Measurements from ENCODE around the gene GNGT1. TPM values are rescaled to one million over a fixed set of nuclear protein-coding genes. Genes with fewer than 3 reads are reported as not detected.

The GNGT1 gene
- total and polyA plus RNA-seq, 2 of the 13 experiments (the other 11 are each of a cell fraction or from before 2014, with no cell fraction given): not detected

- FAIRE-seq (no peak), ATAC-seq (no peak), DNase-seq (ENCODE audit: low spot score) (no peak)
- in situ Hi-C loops (cut with HindIII; ENCODE audit: extremely low pct_ligation_motif_present, low pct_unique_long_range_greater_than_20kb): no loop called here
- Histone ChIP-seq H3K27ac (ENCODE audit: extremely low read length, insufficient read depth, low read length) (no peak overlapping the region), H3K9ac (ENCODE audit: insufficient read depth, low read depth, low read length) (no peak overlapping the region), H3K27me3 (ENCODE audit: control insufficient read depth in 1 of 2, insufficient read depth in 2 of 2, low read length in 2 of 2) (no peaks in the 10 kb centered on the region), H3K36me3 (replicated peaks in 1 of 2; ENCODE audit: control insufficient read depth in 1 of 2, insufficient read depth in 2 of 2, low read length in 2 of 2) (no peaks in the 10 kb centered on the region), H2AFZ (ENCODE audit: low read length) (no peak overlapping the region), H3K4me2 (ENCODE audit: low read depth, low read length) (no peak overlapping the region), H3K4me1 (ENCODE audit: insufficient read depth, low read length) (no peaks in the 10 kb centered on the region), H3K4me3 (replicated peaks in 1 of 3; ENCODE audit: insufficient read depth in 1 of 3, low read depth in 2 of 3, low read length in 3 of 3) (no peak overlapping the region), H3K79me2 (ENCODE audit: insufficient read depth, low read length) (no peaks in the 10 kb centered on the region), H3K9me3 (ENCODE audit: low read length) (no peaks in the 10 kb centered on the region), H4K20me1 (ENCODE audit: insufficient read depth, low read length) (no peaks in the 10 kb centered on the region)
- CTCF ChIA-PET (ENCODE audit: low intra/inter-chr PET ratio, low total read pairs): no interaction called here
- WGBS (ENCODE audit: low lambda C conversion rate): 45% methylated on average over 2 of the region's 2 CpGs
- BruUV-seq (replicated peaks): no TSS peak
- intact Hi-C loops (cut with micrococcal nuclease; ENCODE audit: unreplicated experiment): no loop called here
- no peak for TF ChIP-seq DR1 (CRISPR knock-in tag; IDR thresholded peaks at IDR 0.05)
- TF ChIP-seq PAWR (CRISPR knock-in tag; IDR thresholded peaks at IDR 0.05; ENCODE audit: borderline replicate concordance): no peak
- no peak for TF ChIP-seq HNRNPH1 (optimal IDR thresholded peaks at IDR 0.05; ENCODE audit: low read depth, low read length)
- TF ChIP-seq CENPBD1 (CRISPR knock-in tag; IDR thresholded peaks at IDR 0.05; ENCODE audit: borderline replicate concordance, low read depth): no peak
- TF ChIP-seq TGIF2 (CRISPR knock-in tag; IDR thresholded peaks at IDR 0.05): no peak
- TF ChIP-seq ZNF501 (CRISPR knock-in tag; IDR thresholded peaks at IDR 0.05): no peak
- no peak for TF ChIP-seq ZNF275 (CRISPR knock-in tag; IDR thresholded peaks at IDR 0.05; ENCODE audit: borderline replicate concordance)
- TF ChIP-seq POGK (CRISPR knock-in tag; conservative IDR thresholded peaks at IDR 0.05): no peak
- no peak for TF ChIP-seq ZNF746 (CRISPR knock-in tag; IDR thresholded peaks at IDR 0.05)
- TF ChIP-seq MLLT10 (CRISPR knock-in tag; IDR thresholded peaks at IDR 0.05): no peak
- no peak for TF ChIP-seq ZNF558 (CRISPR knock-in tag; IDR thresholded peaks at IDR 0.05; ENCODE audit: borderline replicate concordance)
- TF ChIP-seq YEATS4 (CRISPR knock-in tag; IDR thresholded peaks at IDR 0.05; ENCODE audit: borderline replicate concordance): no peak
- TF ChIP-seq PHF20 (CRISPR knock-in tag; IDR thresholded peaks at IDR 0.05): no peak
- TF ChIP-seq CBX5 (CRISPR knock-in tag; IDR thresholded peaks at IDR 0.05; ENCODE audit: borderline replicate concordance): no peak
- no peak for TF ChIP-seq CERS6 (CRISPR knock-in tag; IDR thresholded peaks at IDR 0.05)
- no peak for TF ChIP-seq ZNF660 (CRISPR knock-in tag; IDR thresholded peaks at IDR 0.05; ENCODE audit: borderline replicate concordance, low read depth)
- POLR2A ChIA-PET: no interaction called here
Measured at GRCh38 chr7:93941945-93942344, 35.6 kb downstream of the GNGT1 start.

All from HepG2 (cell line).